ENCODE data around the gene HOXD10.

GRCh38 chr2:176152350-176153181 lies 36.0 kb downstream of the HOXD10 start:
- no peak for TF ChIP-seq POLR2A (IDR thresholded peaks at IDR 0.05; ENCODE audit: low read depth, low read length)
- TF ChIP-seq POLR2AphosphoS5 (IDR thresholded peaks at IDR 0.05; ENCODE audit: low read depth, low read length) = no peak

All from GM12892 (cell line).